Upper lobe of right lung (tissue), 1 donor: ENCODE results near the gene CHRDL2. TPM values are rescaled to one million over a fixed set of nuclear protein-coding genes. Genes with fewer than 3 reads are reported as not detected.
A peak's percentile ranks its signal among the peaks of the same experiment; 100 is the strongest.
"Not testable (repeated sequence)": the region's sequence is repeated elsewhere in the genome, so short reads cannot be mapped to it uniquely, and the experiment has no call there.

Experiments used
- ATAC-seq: fragments of 200-7000 bp; cut with Tn5 transposase; one replicate; pipeline ENCODE4 v1.9.1; 2020; ENCODE audit warnings: mild to moderate bottlenecking, moderate library complexity
- DNase-seq: peaks from one replicate; pipeline ENCODE4 v3.0.0-alpha.2; 2020
- H3K27ac ChIP-seq: fragments of 200-600 bp; one replicate; pipeline ENCODE4 v1.8.0; 2022
- H3K27me3 ChIP-seq: fragments of 200-600 bp; one replicate; pipeline ENCODE4 v1.8.0; 2022; ENCODE audit warnings: mild to moderate bottlenecking
- H3K36me3 ChIP-seq: fragments of 200-600 bp; one replicate; pipeline ENCODE4 v1.8.0; 2022
- H3K4me1 ChIP-seq: fragments of 200-600 bp; one replicate; pipeline ENCODE4 v1.8.0; 2022
- H3K4me3 ChIP-seq: fragments of 200-600 bp; one replicate; pipeline ENCODE4 v1.8.0; 2022; ENCODE audit warnings: mild to moderate bottlenecking
- H3K9me3 ChIP-seq: fragments of 200-600 bp; one replicate; pipeline ENCODE4 v1.8.0; 2022
- intact Hi-C: fragments of 100-400 bp; cut with DNase I; formaldehyde crosslinking; loops from one replicate; pipeline ENCODE4 v1.11.0; 2022
- total RNA-seq: library from RNA; stranded (reverse); fragmentation: NEBNext Ultra II Directional; extraction: Animal tissue kit (Norgen Biotek cat#: 25700); gene quantifications from one replicate; pipeline ENCODE4 v1.2.1, GENCODE V29; 2021
- TF ChIP-seq, protein P1 (sequence below): fragments of 200-600 bp; IDR thresholded peaks from one replicate; pipeline ENCODE4 v1.8.0; 2022; ENCODE audit warnings: antibody characterized with exemption
- donor health status: DM: no; HTN: yes; CAD: no; lungs with severe emphysema.

The CHRDL2 gene
- total RNA-seq, 1 donor from 2014 or later: 1.6 TPM

DNA sequence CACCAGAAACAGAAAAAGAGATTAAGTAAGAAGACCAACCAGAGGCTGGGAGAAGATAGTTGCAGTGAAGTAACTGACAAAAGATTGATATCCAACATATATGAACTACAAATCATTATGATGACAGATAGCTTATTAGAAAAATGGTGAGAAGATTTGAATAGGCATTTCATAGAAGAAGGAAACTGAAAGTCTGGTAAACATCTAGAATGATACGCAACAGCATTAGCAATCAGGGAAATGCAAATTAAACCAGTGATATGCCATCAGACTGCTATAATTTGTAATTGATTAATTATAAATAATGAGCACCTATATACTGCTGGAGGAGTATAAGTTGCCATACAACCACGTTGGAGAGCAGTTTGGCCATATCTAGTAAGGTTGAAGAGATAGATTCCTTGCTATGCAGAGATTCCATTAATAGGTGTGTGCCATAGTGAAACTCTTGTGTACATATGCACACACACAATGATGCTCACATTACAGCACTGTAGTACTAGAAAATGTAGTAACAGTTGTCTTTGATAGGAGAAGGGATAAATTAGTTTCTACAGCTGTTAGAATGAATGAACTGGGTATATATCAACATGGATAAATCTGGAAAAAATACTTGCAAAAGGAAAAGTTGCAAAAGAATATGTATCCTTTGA is 38.0 kb upstream of the CHRDL2 start:
- DNase-seq (no peak), ATAC-seq (no peak)
- Histone ChIP-seq H3K36me3 (no peaks in the 10 kb centered on the region), H3K4me3 (no peak overlapping the region), H3K9me3 (no peaks in the 10 kb centered on the region), H3K27me3 (no peaks in the 10 kb centered on the region), H3K27ac (no peak overlapping the region), H3K4me1 (peaks cover 4% of the 10 kb centered on the region)
- intact Hi-C loops: no loop called here
- TF ChIP-seq, protein P1, sequence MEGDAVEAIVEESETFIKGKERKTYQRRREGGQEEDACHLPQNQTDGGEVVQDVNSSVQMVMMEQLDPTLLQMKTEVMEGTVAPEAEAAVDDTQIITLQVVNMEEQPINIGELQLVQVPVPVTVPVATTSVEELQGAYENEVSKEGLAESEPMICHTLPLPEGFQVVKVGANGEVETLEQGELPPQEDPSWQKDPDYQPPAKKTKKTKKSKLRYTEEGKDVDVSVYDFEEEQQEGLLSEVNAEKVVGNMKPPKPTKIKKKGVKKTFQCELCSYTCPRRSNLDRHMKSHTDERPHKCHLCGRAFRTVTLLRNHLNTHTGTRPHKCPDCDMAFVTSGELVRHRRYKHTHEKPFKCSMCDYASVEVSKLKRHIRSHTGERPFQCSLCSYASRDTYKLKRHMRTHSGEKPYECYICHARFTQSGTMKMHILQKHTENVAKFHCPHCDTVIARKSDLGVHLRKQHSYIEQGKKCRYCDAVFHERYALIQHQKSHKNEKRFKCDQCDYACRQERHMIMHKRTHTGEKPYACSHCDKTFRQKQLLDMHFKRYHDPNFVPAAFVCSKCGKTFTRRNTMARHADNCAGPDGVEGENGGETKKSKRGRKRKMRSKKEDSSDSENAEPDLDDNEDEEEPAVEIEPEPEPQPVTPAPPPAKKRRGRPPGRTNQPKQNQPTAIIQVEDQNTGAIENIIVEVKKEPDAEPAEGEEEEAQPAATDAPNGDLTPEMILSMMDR: no peak

DNA sequence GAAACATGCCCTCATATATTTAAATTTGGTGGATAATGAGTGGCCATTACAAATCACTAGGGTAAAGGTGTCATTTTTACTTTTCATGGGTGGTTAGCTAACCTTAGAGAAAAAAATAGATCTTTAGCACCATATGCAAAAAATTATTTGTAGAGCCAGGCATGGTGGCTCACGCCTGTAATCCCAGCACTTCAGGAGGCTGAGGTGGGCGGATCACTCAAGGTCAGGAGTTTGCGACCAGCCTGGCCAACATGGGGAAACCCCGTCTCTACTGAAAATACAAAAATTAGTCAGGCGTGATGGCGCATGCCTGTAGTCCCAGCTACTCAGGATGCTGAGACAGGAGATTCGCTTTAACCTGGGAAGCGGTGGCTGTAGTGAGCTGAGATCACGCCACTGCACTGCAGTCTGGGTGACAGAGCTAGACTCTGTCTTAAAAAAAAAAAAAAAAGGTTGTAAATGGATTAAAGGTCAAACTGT is 37.0 kb upstream of the CHRDL2 start:
- intact Hi-C loops, H3K36me3 ChIP-seq, H3K4me3 ChIP-seq, H3K27ac ChIP-seq, H3K4me1 ChIP-seq, DNase-seq, H3K9me3 ChIP-seq, ATAC-seq, H3K27me3 ChIP-seq: not testable (repeated sequence)

DNA sequence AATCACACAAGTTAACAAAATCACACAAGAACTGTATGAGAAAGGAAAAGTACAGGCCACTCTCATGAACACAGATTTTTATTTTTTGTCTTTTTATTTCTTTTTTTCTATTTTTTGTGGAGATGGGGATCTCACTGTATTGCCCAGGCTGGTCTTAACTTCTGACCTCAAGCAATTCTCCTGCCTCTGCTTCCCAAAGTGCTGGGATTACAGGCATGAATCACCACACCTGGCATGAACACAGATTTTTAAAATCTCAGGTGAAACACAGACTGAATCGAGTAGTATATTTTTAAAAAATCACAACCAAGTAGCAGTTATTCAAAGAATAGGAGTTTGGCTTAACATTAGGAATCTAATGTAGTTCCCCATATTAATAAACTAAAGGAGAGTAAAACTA is 35.7 kb upstream of the CHRDL2 start:
- TF ChIP-seq, protein P1: no peak
- Histone ChIP-seq H3K4me3 (no peak overlapping the region), H3K27ac (no peak overlapping the region), H3K36me3 (no peaks in the 10 kb centered on the region), H3K4me1 (no peaks in the 10 kb centered on the region), H3K9me3 (no peaks in the 10 kb centered on the region), H3K27me3 (no peaks in the 10 kb centered on the region)
- no peak for DNase-seq
- intact Hi-C loops: no loop called here
- ATAC-seq: no peak

DNA sequence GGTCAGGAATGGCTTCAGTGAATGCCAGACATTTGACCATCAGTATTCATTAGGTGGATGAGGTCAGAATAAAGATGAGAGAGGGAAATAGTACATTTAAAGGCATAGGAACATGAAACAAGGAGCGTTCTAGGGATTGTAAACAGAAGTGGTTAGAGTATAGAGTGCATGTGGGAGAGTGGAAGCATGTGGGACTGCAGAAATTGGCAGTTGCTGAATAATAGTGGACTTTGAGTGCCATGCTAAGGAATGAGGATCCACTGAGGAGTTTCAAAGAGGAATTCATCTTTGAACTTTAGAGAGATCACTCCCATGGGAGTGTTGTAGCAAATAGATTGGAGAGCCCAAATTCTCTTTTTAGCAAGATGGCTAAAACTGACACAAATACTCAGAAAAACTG is 25.3 kb upstream of the CHRDL2 start:
- Histone ChIP-seq H3K9me3 (no peaks in the 10 kb centered on the region), H3K4me3 (no peak overlapping the region), H3K27ac (no peak overlapping the region), H3K36me3 (no peaks in the 10 kb centered on the region), H3K4me1 (peaks cover 35% of the 10 kb centered on the region), H3K27me3 (no peaks in the 10 kb centered on the region)
- TF ChIP-seq, protein P1: no peak
- ATAC-seq: no peak
- intact Hi-C loops: no loop called here
- no peak for DNase-seq

DNA sequence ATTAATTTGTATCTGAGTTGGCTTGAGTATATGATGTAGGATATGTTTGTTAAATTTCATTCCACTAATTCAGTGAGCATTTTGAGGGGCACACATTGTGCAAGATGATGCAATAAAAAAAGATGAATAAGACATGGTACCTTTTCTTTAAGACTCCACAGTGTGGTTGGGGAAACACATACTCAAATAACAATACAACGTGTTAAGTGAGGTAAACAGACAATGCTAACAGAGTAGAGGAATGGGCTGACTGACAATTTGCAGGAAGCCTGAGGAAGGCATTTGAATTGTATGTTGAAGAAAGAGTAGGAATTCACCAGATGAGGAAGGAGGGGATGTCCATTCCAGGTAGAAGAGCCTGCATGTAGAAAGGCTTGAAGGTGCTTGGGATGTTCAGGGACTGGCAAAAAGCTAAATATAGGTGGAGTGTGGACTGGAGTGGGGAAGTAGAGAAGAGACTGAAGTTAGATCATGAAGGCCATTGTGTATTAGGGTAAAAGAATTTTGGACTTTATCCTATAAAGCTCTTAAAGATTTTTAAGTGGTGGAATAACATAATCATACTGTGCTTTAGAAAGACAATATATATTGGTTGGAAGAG is 24.3 kb upstream of the CHRDL2 start:
- peaks cover 43% of the 10 kb centered on the region for H3K4me1 ChIP-seq
- ATAC-seq (no peak), DNase-seq (no peak)
- no peaks in the 10 kb centered on the region for H3K27me3 ChIP-seq
- no peaks in the 10 kb centered on the region for H3K9me3 ChIP-seq
- no peak overlapping the region for H3K4me3 ChIP-seq
- intact Hi-C loops: no loop called here
- TF ChIP-seq, protein P1: no peak
- H3K27ac ChIP-seq: peak overlapping the region; percentile 8
- H3K36me3 ChIP-seq: no peaks in the 10 kb centered on the region

DNA sequence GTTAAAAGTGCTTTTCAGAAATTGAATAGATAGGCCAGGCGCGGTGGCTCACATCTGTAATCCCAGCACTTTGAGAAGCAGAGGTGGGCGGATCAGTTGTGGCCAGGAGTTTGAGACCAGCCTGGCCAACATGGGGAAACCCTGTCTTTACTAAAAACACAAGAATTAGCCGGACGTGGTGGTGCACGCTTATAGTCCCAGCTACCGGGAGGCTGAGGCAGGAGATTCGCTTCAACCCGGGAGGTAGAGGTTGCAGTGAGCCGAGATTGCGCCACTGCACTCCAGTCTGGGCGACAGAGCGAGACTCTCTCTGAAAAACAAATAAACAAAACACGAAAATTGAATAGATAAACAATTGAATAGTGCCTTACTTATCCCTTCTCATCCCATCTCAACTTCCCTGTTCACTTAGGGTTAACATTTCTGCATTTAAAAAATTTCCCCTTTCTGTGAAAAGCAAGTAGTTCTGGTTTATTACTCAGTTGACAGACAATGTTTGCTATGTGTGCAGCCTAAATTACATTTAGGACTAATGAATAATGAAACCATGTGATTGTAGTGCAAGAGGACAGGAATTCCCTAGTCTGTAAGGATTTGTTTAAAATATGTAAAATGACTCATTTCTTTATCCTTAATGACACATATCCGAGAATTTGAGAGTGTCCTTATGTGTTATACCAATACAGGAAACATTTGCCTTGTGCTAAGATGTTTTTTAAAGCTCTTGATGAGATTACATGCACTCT is 23.5 kb upstream of the CHRDL2 start:
- ATAC-seq (peak; percentile 60), DNase-seq (no peak)
- TF ChIP-seq, protein P1: no peak
- no peaks in the 10 kb centered on the region for H3K36me3 ChIP-seq
- H3K9me3 ChIP-seq: no peaks in the 10 kb centered on the region
- no peak overlapping the region for H3K27ac ChIP-seq
- H3K4me1 ChIP-seq: peaks cover 51% of the 10 kb centered on the region
- intact Hi-C loops: no loop called here
- H3K4me3 ChIP-seq: no peak overlapping the region
- no peaks in the 10 kb centered on the region for H3K27me3 ChIP-seq
